WI38 (cell line): ENCODE results near the gene TMEM59.
"Not testable (repeated sequence)": the region's sequence is repeated elsewhere in the genome, so short reads cannot be mapped to it uniquely, and the experiment has no call there.

Source experiments
- H3K4me3 ChIP-seq: 2 replicates; pipeline ENCODE4 v1.5.1; 2011; ENCODE audit warnings: low read depth, mild to moderate bottlenecking, control low read depth, low read length
- CTCF ChIP-seq: IDR thresholded peaks from 2 replicates; pipeline ENCODE4 v1.5.1; 2012; ENCODE audit warnings: low read depth, mild to moderate bottlenecking, control low read depth, low read length

Gene TMEM59

GRCh38 chr1:54028306-54029251, 24.4 kb downstream of the TMEM59 start:
- no peak for TF ChIP-seq CTCF
- no peak overlapping the region for H3K4me3 ChIP-seq

GRCh38 chr1:54027848-54028247, 25.2 kb downstream of the TMEM59 start:
- H3K4me3 ChIP-seq: no peak overlapping the region
- no peak for TF ChIP-seq CTCF

GRCh38 chr1:54024811-54025210, 28.2 kb downstream of the TMEM59 start:
- not testable (repeated sequence) for H3K4me3 ChIP-seq

- TF ChIP-seq CTCF: no peak
- H3K4me3 ChIP-seq: no peak overlapping the region
These were observed 28.6 kb downstream of the TMEM59 start for GRCh38 chr1:54024358-54024757.

- H3K4me3 ChIP-seq: not testable (repeated sequence)
These were observed 33.3 kb downstream of the TMEM59 start for GRCh38 chr1:54019562-54020176.

GRCh38 chr1:54018635-54019034, 34.4 kb downstream of the TMEM59 start:
- no peak for TF ChIP-seq CTCF
- H3K4me3 ChIP-seq: no peak overlapping the region

- no peak within 1 kb of the TSS for H3K4me3 ChIP-seq
- TF ChIP-seq CTCF: no peak
These were observed 35.0 kb downstream of the TMEM59 start, which contains the start of gene LDLRAD1 for GRCh38 chr1:54017979-54018378. TSS of gene LDLRAD1 (minus strand) at chr1:54018186. CDS start at chr1:54018112, 74 bp downstream.
